Astrocyte (in vitro differentiated cells and primary cell): ENCODE data around the gene ASB1. TPM values are rescaled to one million over a fixed set of nuclear protein-coding genes. Genes with fewer than 3 reads are reported as not detected.

ENCODE experiments used
- DNase-seq: peaks from one replicate; pipeline ENCODE4 v3.0.0-alpha.2; 2010; ENCODE audit warnings: low read depth
- FAIRE-seq: peaks from 2 replicates; lab custom pipeline; 2011; peaks lifted over from hg19 to GRCh38; lab: Jason Lieb, UNC
- H2AFZ ChIP-seq: 2 replicates; pipeline ENCODE4 v1.6.0; 2012; ENCODE audit warnings: low read depth, low read length, inconsistent platforms
- H3K27ac ChIP-seq: 2 replicates; pipeline ENCODE4 v1.5.1; 2011; ENCODE audit warnings: low read depth, low read length, inconsistent platforms
- H3K27me3 ChIP-seq: 2 replicates; pipeline ENCODE4 v1.6.0; 2011; ENCODE audit warnings: low read length, inconsistent platforms; ENCODE audit not compliant: insufficient read depth
- H3K36me3 ChIP-seq: 2 replicates; pipeline ENCODE4 v1.5.1; 2011; ENCODE audit warnings: low read length, inconsistent platforms; ENCODE audit not compliant: insufficient read depth
- H3K4me1 ChIP-seq: 2 replicates; pipeline ENCODE4 v1.5.1; 2011; ENCODE audit warnings: low read length, inconsistent platforms; ENCODE audit not compliant: insufficient read depth
- H3K4me2 ChIP-seq: 2 replicates; pipeline ENCODE4 v1.6.0; 2012; ENCODE audit warnings: low read length, inconsistent platforms
- H3K4me3 ChIP-seq: 2 replicates; pipeline ENCODE4 v1.5.1; 2011; ENCODE audit warnings: low read depth, mild to moderate bottlenecking, low read length, inconsistent platforms; ENCODE audit not compliant: insufficient read depth
- H3K79me2 ChIP-seq: 2 replicates; pipeline ENCODE4 v1.6.0; 2012; ENCODE audit warnings: mild to moderate bottlenecking, low read length, inconsistent platforms; ENCODE audit not compliant: insufficient read depth
- H3K9ac ChIP-seq: 2 replicates; pipeline ENCODE4 v1.6.0; 2012; ENCODE audit warnings: mild to moderate bottlenecking, low read length, inconsistent platforms
- H3K9me3 ChIP-seq: 2 replicates; pipeline ENCODE4 v1.5.1; 2012; ENCODE audit warnings: low read depth, mild to moderate bottlenecking, low read length, inconsistent platforms; ENCODE audit not compliant: insufficient read depth
- H4K20me1 ChIP-seq: 2 replicates; pipeline ENCODE4 v1.6.0; 2012; ENCODE audit warnings: low read length, inconsistent platforms; ENCODE audit not compliant: insufficient read depth
- H3K27ac Mint-ChIP-seq: one replicate; pipeline ENCODE4 v1.8.0; 2021; ENCODE audit warnings: mild to moderate bottlenecking, mixed read lengths; ENCODE audit not compliant: unreplicated experiment
- H3K27me3 Mint-ChIP-seq: one replicate; pipeline ENCODE4 v1.8.0; 2021; ENCODE audit warnings: low read depth, mixed read lengths; ENCODE audit not compliant: unreplicated experiment
- H3K36me3 Mint-ChIP-seq: one replicate; pipeline ENCODE4 v1.8.0; 2021; ENCODE audit warnings: low read depth, mixed read lengths; ENCODE audit not compliant: unreplicated experiment
- H3K4me1 Mint-ChIP-seq: one replicate; pipeline ENCODE4 v1.8.0; 2021; ENCODE audit warnings: low read depth, mixed read lengths; ENCODE audit not compliant: unreplicated experiment
- H3K4me3 Mint-ChIP-seq: one replicate; pipeline ENCODE4 v1.8.0; 2021; ENCODE audit warnings: mild to moderate bottlenecking, moderate library complexity, mixed read lengths; ENCODE audit not compliant: unreplicated experiment
- H3K9me3 Mint-ChIP-seq: one replicate; pipeline ENCODE4 v1.8.0; 2021; ENCODE audit warnings: mild to moderate bottlenecking, mixed read lengths; ENCODE audit not compliant: unreplicated experiment
- EZH2 ChIP-seq: IDR thresholded peaks from 2 replicates; pipeline ENCODE4 v1.6.1; 2012; ENCODE audit warnings: mild to moderate bottlenecking, low read length, inconsistent platforms; ENCODE audit not compliant: insufficient read depth
- total RNA-seq: library from RNA; stranded (reverse); gene quantifications from 2 replicates; pipeline ENCODE4 v1.2.1, GENCODE V29; 2021
- TF ChIP-seq, protein P1 (sequence below): IDR thresholded peaks from 2 replicates; pipeline ENCODE4 v1.5.1; 2011; ENCODE audit warnings: low read depth, mild to moderate bottlenecking, inconsistent platforms, low read length, moderate library complexity; ENCODE audit not compliant: insufficient read depth

Gene ASB1
- total RNA-seq, 1 donor from 2014 or later = 30.6 TPM

DNA sequence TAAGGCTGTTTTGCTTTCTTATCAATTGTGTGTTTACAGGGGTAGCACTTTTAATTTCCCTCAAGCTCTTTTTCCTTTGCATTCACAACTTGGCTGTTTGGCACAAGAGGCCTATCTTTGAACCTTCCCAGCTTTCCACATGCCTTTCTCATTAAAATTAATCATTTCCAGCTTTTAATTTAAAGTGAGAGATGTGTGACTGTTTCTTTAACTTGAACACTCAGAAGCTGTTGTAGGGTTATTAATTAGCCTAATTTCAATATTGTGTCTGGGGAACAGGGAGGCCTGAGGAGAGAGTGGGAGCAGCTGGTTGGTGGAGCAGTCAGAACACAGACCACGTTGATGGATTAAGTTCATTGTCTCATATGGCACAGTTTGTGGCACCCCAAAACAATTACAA, 4.7 kb downstream of the ASB1 start:
- no peaks in the 10 kb centered on the region for H4K20me1 ChIP-seq
- peaks cover 9% of the 10 kb centered on the region for H3K36me3 ChIP-seq
- H3K27me3 Mint-ChIP-seq = no peaks in the 10 kb centered on the region
- peaks cover 22% of the 10 kb centered on the region for H3K36me3 Mint-ChIP-seq
- peaks cover 9% of the 10 kb centered on the region for H3K4me1 Mint-ChIP-seq
- no peak overlapping the region for H3K4me3 ChIP-seq
- no peaks in the 10 kb centered on the region for H3K27me3 ChIP-seq
- no peak for DNase-seq
- peaks cover 45% of the 10 kb centered on the region for H3K4me1 ChIP-seq
- peaks cover 9% of the 10 kb centered on the region for H3K9me3 Mint-ChIP-seq
- TF ChIP-seq, protein P1, sequence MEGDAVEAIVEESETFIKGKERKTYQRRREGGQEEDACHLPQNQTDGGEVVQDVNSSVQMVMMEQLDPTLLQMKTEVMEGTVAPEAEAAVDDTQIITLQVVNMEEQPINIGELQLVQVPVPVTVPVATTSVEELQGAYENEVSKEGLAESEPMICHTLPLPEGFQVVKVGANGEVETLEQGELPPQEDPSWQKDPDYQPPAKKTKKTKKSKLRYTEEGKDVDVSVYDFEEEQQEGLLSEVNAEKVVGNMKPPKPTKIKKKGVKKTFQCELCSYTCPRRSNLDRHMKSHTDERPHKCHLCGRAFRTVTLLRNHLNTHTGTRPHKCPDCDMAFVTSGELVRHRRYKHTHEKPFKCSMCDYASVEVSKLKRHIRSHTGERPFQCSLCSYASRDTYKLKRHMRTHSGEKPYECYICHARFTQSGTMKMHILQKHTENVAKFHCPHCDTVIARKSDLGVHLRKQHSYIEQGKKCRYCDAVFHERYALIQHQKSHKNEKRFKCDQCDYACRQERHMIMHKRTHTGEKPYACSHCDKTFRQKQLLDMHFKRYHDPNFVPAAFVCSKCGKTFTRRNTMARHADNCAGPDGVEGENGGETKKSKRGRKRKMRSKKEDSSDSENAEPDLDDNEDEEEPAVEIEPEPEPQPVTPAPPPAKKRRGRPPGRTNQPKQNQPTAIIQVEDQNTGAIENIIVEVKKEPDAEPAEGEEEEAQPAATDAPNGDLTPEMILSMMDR = no peak
- no peak for TF ChIP-seq EZH2
- H3K27ac ChIP-seq = peak overlapping the region; percentile 16
- no peak overlapping the region for H2AFZ ChIP-seq
- H3K9me3 ChIP-seq = peaks cover 10% of the 10 kb centered on the region
- H3K79me2 ChIP-seq = peaks cover 84% of the 10 kb centered on the region
- H3K9ac ChIP-seq = no peak overlapping the region
- H3K4me3 Mint-ChIP-seq = no peak overlapping the region
- H3K27ac Mint-ChIP-seq = no peak overlapping the region
- no peak overlapping the region for H3K4me2 ChIP-seq
- no peak for FAIRE-seq

DNA sequence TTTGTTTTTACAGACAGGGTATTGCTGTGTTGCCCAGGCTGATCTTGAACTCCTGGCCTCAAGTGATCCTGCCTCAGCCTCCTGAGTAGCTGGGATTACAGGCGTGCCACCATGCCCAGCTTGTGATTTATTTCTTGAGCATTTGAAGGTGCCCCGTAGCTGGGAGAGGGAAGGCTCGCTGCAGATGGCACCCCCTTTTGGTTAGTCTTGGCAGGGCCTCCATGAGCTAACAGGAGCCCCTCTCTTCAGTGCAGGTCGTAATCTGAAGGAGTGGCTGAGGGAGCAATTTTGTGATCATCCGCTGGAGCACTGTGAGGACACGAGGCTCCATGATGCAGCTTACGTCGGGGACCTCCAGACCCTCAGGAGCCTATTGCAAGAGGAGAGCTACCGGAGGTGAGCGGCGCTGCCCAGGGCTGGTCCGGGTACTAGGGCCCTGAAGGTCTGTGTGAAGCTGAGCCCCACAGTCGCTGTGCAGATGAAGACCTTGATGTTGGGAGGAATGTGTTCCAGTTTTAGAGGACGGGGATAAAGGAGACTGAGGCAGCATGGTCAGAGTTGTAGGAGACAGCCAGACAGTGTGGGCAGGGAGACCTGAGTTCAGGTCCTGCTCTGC, 6.7 kb downstream of the ASB1 start:
- no peak for FAIRE-seq

More for the DNA sequence above, 6.7 kb downstream of the ASB1 start:
- no peaks in the 10 kb centered on the region for H3K27me3 Mint-ChIP-seq
- H3K4me2 ChIP-seq = peak overlapping the region; percentile 77
- peaks cover 10% of the 10 kb centered on the region for H3K9me3 ChIP-seq
- peak overlapping the region; percentile 6 for H3K4me3 ChIP-seq
- no peak overlapping the region for H2AFZ ChIP-seq
- H3K9ac ChIP-seq = peak overlapping the region; percentile 90
- H3K36me3 Mint-ChIP-seq = peaks cover 20% of the 10 kb centered on the region
- H3K9me3 Mint-ChIP-seq = peaks cover 9% of the 10 kb centered on the region
- H3K36me3 ChIP-seq = peaks cover 17% of the 10 kb centered on the region
- TF ChIP-seq, protein P1 = no peak
- TF ChIP-seq EZH2 = no peak
- H4K20me1 ChIP-seq = no peaks in the 10 kb centered on the region
- DNase-seq = no peak
- H3K4me1 Mint-ChIP-seq = peaks cover 5% of the 10 kb centered on the region
- H3K4me1 ChIP-seq = peaks cover 39% of the 10 kb centered on the region
- no peaks in the 10 kb centered on the region for H3K27me3 ChIP-seq
- H3K79me2 ChIP-seq = peaks cover 87% of the 10 kb centered on the region
- H3K4me3 Mint-ChIP-seq = no peak overlapping the region
- H3K27ac ChIP-seq = peak overlapping the region; percentile 100
- no peak overlapping the region for H3K27ac Mint-ChIP-seq
